Measurements from ENCODE around the gene CRYBA2. TPM values are rescaled to one million over a fixed set of nuclear protein-coding genes. Genes with fewer than 3 reads are reported as not detected.

The CRYBA2 gene
- total RNA-seq, 1 experiment from 2014 or later = not detected

DNA sequence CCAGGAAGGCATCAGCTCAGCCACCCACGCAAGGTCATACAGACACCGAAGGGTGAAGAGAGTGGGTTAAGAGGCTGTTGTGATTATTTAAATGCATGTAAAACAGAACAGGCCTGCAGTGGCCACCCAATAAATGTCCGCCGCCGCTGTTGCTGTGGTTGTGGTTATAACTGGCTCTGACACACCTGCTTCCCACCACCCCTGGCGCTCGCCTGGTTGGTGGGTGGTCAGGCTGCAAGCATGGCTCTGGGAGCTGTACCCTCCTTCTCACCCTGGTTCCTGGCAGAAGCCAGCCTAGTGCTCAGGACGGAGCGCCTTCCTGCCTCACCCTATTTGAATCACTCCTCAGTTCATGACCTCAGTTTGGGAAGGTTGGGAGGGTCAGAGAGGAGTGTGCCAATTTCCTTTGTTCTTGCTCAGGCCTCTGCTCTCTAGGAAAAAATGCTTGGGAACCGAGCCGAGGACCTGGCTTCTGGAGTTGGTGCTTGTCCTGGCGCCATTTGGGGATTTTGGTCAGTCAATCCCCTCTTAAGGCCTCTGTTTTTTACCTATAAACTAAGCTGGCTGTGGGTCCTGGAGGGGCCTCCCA, 5.3 kb upstream of the CRYBA2 start:
- H3K27me3 ChIP-seq (ENCODE audit: control insufficient read depth, insufficient read depth, low read length) = peaks cover 98% of the 10 kb centered on the region
- no peak overlapping the region for H3K4me3 ChIP-seq (ENCODE audit: insufficient read depth, low read depth, low read length)
- DNase-seq = no peak
- no peaks in the 10 kb centered on the region for H3K36me3 ChIP-seq (replicated peaks; ENCODE audit: control insufficient read depth, insufficient read depth, low read length)

DNA sequence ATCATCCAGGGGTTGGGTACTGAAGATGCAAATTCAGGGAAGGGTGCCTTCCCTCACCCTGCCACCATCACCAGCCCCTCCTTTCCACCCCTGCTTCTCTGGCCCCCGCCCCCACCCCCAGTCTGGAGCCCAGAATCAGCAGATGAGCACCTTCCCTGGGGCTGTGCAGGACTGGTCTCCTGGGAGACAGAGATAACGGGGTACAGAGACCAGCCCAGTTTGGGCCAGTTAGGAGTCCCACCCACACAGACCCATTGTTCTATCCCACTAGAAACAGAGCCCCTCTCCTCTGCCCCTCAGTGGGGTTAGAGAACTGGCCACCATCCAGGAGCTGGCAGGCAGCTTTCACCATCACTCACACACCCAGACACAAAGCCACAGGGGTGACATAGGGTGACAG, 4.5 kb upstream of the CRYBA2 start:
- Histone ChIP-seq H3K27me3 (ENCODE audit: control insufficient read depth, insufficient read depth, low read length) (peaks cover 98% of the 10 kb centered on the region), H3K4me3 (ENCODE audit: insufficient read depth, low read depth, low read length) (no peak overlapping the region)
- DNase-seq = no peak

DNA sequence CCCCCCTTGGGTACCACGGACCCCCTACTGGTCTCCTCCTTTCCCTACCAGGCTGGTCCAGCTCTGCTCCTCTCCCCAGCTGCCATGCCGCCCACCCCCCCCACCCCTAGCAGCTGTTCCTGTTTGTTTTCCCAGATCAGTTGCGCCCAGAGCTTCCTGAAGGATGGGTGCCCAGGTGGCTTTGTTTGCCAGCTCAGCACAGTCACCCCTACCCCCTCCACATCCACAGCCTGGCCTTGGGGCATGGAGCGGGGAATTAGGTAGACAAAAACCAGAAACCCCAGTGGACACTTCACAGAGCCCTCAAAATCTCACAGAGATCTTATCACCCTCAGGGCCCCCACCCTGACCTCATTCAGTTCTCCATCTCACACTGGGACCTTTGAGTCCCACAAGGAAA, 3.7 kb upstream of the CRYBA2 start:
- Histone ChIP-seq H3K4me3 (ENCODE audit: insufficient read depth, low read depth, low read length) (no peak overlapping the region), H3K27me3 (ENCODE audit: control insufficient read depth, insufficient read depth, low read length) (peaks cover 98% of the 10 kb centered on the region), H3K36me3 (replicated peaks; ENCODE audit: control insufficient read depth, insufficient read depth, low read length) (no peaks in the 10 kb centered on the region)
- DNase-seq = no peak

More for the DNA sequence above, 4.5 kb upstream of the CRYBA2 start:
- no peaks in the 10 kb centered on the region for H3K36me3 ChIP-seq (replicated peaks; ENCODE audit: control insufficient read depth, insufficient read depth, low read length)

DNA sequence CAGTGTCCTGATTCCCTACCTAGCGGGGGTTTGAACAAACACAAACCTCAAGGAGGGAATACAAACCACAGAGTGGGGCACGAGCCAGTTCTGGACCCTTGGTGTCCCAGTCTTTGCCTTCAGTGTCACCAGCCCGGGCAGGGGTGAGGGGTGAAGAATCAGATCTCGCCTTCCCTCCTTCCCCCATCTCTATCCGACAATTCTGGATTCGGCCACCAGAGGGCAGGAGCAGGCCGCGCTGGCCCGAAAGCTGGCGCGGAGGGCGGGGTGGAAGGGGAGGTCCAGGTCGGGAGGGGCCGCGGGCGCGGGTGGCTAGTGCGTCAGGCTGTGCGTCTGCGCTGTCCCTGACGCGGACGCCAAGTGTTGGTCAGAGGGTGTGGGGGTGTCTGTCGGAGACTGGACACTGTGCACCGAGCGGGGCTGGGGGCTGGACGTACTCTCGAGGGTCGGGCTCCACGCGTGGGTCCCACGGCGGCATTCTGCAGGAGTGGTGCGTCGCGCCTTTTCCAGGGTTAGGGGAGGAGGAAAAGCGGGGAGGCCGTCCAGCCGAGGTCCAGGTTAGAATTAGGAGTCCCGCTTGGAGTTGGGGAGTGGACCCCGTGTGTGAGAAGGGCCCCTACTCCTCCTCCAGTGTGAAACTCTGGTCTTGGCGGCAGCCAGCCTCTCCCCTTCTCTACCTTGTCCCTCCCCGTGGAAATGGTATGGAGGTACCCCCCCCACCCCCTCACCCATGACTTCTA, 2.9 kb upstream of the CRYBA2 start:
- peak; percentile 98 for DNase-seq
- H3K27me3 ChIP-seq (ENCODE audit: control insufficient read depth, insufficient read depth, low read length) = peaks cover 98% of the 10 kb centered on the region

DNA sequence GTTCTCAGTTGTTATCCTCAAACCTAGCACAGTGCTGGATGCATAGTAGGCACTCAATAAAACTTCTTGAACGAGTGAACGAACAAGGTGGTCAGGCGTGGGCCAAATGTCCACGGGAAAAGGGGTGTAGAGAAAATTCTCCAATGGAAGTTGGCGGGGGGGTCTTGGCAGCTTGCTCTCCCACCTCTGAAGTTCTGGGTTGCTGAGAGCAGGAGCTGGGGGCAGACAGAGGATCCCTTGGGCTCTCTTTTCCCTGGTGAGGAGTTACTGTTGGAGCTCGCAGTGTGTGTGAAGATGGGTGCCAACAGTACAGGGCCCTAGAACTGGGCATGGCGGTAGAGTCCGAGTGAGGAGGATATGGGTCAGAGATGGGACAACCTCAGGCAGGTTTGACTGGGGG, 2.3 kb upstream of the CRYBA2 start:
- Histone ChIP-seq H3K4me3 (ENCODE audit: insufficient read depth, low read depth, low read length) (no peak overlapping the region), H3K27me3 (ENCODE audit: control insufficient read depth, insufficient read depth, low read length) (peaks cover 98% of the 10 kb centered on the region), H3K36me3 (replicated peaks; ENCODE audit: control insufficient read depth, insufficient read depth, low read length) (no peaks in the 10 kb centered on the region)
- no peak for DNase-seq

More for the DNA sequence above, 2.9 kb upstream of the CRYBA2 start:
- Histone ChIP-seq H3K4me3 (ENCODE audit: insufficient read depth, low read depth, low read length) (peak overlapping the region; percentile 32), H3K36me3 (replicated peaks; ENCODE audit: control insufficient read depth, insufficient read depth, low read length) (no peaks in the 10 kb centered on the region)

DNA sequence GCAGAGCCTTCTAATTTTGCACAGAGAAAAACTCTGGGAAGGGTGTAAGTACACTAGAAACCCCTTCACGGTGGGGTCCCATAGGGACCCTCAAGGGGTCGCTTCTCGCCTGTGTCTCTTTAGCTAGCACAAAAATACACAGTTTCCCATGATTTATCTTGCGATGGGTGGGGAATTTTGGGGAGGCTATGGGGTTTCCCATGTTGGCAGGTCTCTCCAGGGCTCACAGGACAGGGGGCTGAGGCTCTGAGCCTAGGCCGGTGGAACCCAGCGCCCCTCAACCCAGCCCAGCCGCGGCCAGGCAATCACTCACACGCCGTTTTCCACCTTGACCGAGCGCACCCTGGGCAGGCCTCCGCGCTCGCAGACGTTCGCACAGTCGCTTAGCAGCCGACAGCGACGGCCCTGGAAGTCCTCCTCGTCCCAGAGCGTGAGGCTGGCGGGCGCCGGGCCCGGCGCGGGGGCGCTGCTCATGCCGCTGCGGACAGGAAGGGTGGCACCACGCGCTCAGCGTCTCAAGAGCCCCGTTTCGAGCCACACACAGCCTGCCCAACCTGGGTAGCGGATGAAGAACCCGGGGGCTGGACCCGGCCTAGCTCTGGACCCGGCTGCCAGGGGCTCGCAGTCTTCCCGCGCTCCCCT, 398 bp downstream of the CRYBA2 start:
- Histone ChIP-seq H3K36me3 (replicated peaks; ENCODE audit: control insufficient read depth, insufficient read depth, low read length) (no peaks in the 10 kb centered on the region), H3K4me3 (ENCODE audit: insufficient read depth, low read depth, low read length) (no peak overlapping the region), H3K27me3 (ENCODE audit: control insufficient read depth, insufficient read depth, low read length) (peaks cover 99% of the 10 kb centered on the region)
- peak; percentile 71 for DNase-seq

DNA sequence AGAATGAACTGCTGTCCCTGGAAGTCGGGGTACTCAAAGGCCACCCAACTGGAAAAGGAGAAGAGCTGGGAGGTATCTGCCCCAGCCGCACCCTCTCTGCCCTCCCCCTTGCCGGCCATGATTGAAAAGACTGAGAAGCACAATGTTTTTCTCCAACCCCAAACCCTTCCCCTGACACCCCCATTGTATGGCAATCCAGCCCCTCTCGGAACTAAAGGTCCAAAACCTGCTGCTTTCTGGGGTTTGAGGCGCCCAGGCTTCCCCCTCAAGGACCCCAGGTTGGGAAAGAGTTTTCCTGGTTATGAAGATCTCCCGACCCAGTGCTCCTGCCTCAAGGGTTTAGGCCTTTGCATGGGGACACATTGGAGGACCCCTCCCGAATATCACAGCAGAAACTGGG, 1.0 kb downstream of the CRYBA2 start:
- DNase-seq = no peak
- H3K36me3 ChIP-seq (replicated peaks; ENCODE audit: control insufficient read depth, insufficient read depth, low read length) = no peaks in the 10 kb centered on the region
- H3K27me3 ChIP-seq (ENCODE audit: control insufficient read depth, insufficient read depth, low read length) = peaks cover 99% of the 10 kb centered on the region
- H3K4me3 ChIP-seq (ENCODE audit: insufficient read depth, low read depth, low read length) = no peak overlapping the region

DNA sequence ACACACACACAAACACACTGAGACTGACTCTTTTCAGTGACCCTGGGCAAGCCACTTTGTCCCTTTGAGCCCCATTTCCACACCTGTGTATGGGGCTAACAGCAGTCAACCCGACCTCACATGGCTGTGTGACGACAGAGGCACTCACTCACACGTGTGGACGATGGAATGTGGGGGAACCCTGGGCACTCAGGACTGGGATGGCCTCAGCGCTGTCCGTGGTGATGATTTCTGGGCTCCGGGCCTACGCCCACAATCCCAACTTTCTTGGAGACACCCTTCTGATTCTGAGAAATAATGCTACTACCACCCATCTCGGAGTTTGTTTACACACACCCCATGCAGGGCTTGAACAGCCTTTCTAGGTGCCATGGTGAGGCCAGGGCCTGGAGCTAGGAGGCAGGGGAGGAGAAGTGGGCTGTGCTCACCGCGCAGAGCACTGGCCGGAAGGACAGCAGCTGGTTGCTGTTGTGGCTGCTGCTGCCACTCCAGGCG, 1.5 kb downstream of the CRYBA2 start:
- H3K27me3 ChIP-seq (ENCODE audit: control insufficient read depth, insufficient read depth, low read length) = peaks cover 99% of the 10 kb centered on the region
- peak; percentile 72 for DNase-seq
- H3K36me3 ChIP-seq (replicated peaks; ENCODE audit: control insufficient read depth, insufficient read depth, low read length) = no peaks in the 10 kb centered on the region
- no peak overlapping the region for H3K4me3 ChIP-seq (ENCODE audit: insufficient read depth, low read depth, low read length)

DNA sequence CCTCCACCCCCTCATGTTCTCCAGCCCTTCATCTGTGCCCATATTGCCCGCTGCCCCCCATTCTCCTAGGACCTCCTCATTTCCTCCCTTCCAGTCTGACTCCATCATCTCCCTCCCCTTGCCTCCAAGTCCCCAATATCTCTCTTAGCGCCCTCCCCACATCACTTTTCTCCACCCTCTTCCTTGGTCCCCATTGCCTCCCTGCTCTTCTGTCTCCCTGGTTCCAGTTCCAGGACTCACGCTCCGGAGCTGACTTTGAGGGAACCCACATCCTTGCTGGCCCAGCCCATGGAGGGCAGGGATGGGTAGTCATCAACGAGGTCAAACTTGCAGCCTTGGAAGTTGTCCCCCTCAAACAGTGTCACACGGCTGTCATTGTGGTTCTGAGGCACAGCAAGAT, 2.6 kb downstream of the CRYBA2 start:
- H3K36me3 ChIP-seq (replicated peaks; ENCODE audit: control insufficient read depth, insufficient read depth, low read length) = no peaks in the 10 kb centered on the region
- peaks cover 100% of the 10 kb centered on the region for H3K27me3 ChIP-seq (ENCODE audit: control insufficient read depth, insufficient read depth, low read length)
- no peak overlapping the region for H3K4me3 ChIP-seq (ENCODE audit: insufficient read depth, low read depth, low read length)
- DNase-seq = peak; percentile 13

DNA sequence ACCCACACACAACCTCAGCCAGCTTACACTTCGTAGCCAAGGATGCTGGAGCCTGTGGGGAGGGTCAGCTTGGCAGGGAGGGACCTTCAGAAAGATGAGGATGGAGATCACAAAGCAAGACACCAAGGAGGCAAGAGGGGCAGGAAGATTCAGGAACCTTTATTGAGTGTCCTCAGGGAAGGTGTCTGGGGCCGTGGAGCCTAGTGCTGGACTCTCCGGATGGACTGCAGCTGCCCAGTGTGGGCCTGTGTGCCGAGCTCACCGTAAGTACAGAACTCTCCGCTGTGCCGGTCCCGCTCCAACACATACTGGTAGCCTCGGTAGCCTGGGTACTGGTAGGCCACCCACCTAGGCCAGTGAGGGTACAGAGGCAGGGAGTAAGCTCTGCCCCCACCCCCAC, 3.2 kb downstream of the CRYBA2 start:
- peak; percentile 13 for DNase-seq
- no peak overlapping the region for H3K4me3 ChIP-seq (ENCODE audit: insufficient read depth, low read depth, low read length)
- H3K27me3 ChIP-seq (ENCODE audit: control insufficient read depth, insufficient read depth, low read length) = peaks cover 100% of the 10 kb centered on the region

DNA sequence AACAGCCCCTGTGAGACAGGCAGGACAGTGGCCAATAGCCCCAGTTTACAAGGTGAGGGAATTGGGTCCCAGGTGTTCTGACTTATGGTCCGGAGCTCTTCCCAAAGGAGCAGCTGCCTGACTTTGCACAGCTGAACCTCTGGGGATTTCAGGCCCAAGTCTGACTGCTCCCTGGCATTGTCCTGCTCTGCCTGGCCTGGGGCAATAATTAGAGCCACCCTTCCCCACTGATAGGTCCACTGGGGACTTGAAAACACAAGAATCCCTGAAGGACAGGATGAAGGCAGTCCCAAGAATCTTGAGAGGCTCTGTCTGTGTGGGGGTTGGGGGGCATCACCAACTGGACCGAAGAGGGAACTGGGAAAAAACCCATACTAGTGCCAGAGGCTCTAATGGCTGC, 4.6 kb downstream of the CRYBA2 start:
- Histone ChIP-seq H3K27me3 (ENCODE audit: control insufficient read depth, insufficient read depth, low read length) (peaks cover 100% of the 10 kb centered on the region), H3K4me3 (ENCODE audit: insufficient read depth, low read depth, low read length) (no peak overlapping the region), H3K36me3 (replicated peaks; ENCODE audit: control insufficient read depth, insufficient read depth, low read length) (no peaks in the 10 kb centered on the region)
- DNase-seq = no peak

More for the DNA sequence above, 3.2 kb downstream of the CRYBA2 start:
- H3K36me3 ChIP-seq (replicated peaks; ENCODE audit: control insufficient read depth, insufficient read depth, low read length) = no peaks in the 10 kb centered on the region

DNA sequence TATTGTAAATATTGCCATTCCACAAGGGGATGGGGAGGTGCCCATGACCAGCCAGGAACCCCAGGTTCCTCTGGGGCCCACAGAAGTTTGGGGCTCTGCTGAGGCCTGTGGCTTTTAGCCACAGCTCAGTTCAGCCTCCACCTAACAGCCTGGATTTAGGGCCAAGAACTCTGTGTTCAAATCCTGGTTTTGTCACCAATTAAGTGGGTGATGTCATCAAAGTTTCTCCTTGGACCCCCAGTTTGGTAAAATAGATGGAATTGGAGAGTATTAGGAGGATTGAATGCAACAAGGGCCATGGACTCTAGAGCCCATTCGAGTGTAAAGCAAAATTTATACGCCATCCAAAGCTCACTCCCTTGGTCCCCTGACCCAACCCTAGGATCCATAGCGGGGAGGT, 5.1 kb downstream of the CRYBA2 start:
- H3K36me3 ChIP-seq (replicated peaks; ENCODE audit: control insufficient read depth, insufficient read depth, low read length) = no peaks in the 10 kb centered on the region
- peak; percentile 7 for DNase-seq
- no peak overlapping the region for H3K4me3 ChIP-seq (ENCODE audit: insufficient read depth, low read depth, low read length)
- peaks cover 100% of the 10 kb centered on the region for H3K27me3 ChIP-seq (ENCODE audit: control insufficient read depth, insufficient read depth, low read length)

DNA sequence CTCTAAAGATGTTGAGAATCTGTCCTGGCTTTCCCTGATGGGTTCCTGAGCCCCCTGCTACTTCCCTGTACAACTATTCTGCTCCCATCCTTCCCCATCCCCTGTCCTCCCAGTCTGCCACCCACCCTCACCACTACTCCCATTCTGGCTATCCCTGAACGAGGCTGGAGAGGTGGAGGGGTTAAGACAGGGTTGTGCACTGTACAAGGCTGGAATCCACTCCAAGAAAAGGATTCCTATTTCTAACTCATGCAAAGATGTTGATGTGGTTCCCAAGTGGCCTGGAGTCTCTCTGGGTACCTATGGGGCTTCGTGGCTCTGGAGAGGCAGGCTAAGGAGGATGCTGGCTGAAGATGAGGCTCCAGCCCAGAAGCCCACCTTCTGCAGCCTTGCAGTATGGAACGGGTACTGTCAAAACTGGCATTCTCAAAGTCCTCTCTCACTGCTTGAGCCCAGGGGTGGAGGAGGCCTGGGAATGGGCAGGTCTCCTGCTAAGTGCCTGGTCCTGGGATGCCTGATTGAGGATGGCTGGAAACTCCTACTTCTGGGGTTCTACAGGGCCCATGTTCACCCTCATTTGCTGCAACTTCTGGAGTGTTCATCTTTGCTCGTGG, 7.0 kb downstream of the CRYBA2 start:
- no peaks in the 10 kb centered on the region for H3K36me3 ChIP-seq (replicated peaks; ENCODE audit: control insufficient read depth, insufficient read depth, low read length)
- H3K4me3 ChIP-seq (ENCODE audit: insufficient read depth, low read depth, low read length) = no peak overlapping the region
- DNase-seq = no peak
- H3K27me3 ChIP-seq (ENCODE audit: control insufficient read depth, insufficient read depth, low read length) = peaks cover 100% of the 10 kb centered on the region

DNA sequence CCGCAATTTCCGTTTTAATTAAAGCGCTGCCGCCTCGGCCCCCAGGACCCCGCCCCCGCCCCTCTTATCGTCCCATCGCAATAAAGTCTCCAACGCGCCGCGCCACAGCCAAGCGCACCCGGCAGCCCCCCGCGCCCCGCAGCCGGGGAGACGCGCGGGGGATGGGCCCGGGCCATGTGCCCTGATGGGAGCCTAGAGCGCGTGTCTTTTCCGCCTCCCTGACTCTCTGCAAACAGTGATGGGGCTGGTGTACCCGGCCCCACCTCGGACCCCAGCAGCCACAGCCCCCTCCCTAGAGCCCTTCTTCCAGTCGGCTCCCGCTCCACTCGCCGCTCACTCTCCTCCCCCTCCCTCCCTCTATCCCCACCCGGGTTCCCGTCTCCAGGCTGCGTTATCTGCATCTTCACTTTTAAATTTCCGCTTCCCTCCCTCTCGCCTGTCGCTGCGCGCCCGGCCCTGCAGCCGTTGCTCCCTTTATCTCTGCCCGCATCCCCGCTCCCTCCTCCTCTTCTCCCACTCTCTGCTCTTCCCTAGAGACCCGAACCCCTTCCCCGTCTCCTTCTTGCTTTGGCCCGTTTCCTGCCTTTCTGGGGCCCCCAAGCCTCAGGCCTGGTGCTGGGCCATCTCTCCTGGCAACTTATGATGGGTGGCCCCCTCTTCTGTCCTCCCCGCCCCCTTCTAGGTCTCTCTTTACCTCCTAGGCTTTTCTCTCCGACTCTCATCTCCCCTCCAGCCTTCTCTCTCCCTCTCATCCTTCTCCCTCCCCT, 7.7 kb downstream of the CRYBA2 start:
- H3K36me3 ChIP-seq (replicated peaks; ENCODE audit: control insufficient read depth, insufficient read depth, low read length) = no peaks in the 10 kb centered on the region
- H3K27me3 ChIP-seq (ENCODE audit: control insufficient read depth, insufficient read depth, low read length) = peaks cover 99% of the 10 kb centered on the region
- DNase-seq = peak; percentile 85
- H3K4me3 ChIP-seq (ENCODE audit: insufficient read depth, low read depth, low read length) = peak overlapping the region; percentile 26
